PC-3 (cell line): ENCODE data around the gene EFNA5. TPM values are rescaled to one million over a fixed set of nuclear protein-coding genes. Genes with fewer than 3 reads are reported as not detected.

Source experiments
- ATAC-seq: fragments of 200-7000 bp; cut with Tn5 transposase; 2 replicates; pipeline ENCODE4 v1.9.1; 2020; ENCODE audit warnings: mild to moderate bottlenecking, moderate library complexity
- BruUV-seq: library from RNA; stranded (reverse); fragments of 400-500 nt; replicated peaks from 2 replicates; lab custom pipeline; 2021; lab: Mats Ljungman, UMichigan
- CTCF ChIA-PET: fragments of 300-600 bp; sonication (Branson Sonifier 250); formaldehyde crosslinking; loops from one replicate; lab custom pipeline; 2022; ENCODE audit warnings: antibody characterized with exemption; lab: Charles Lee
- POLR2A ChIA-PET: fragments of 300-600 bp; sonication (Branson Sonifier 250); formaldehyde crosslinking; loops from one replicate; lab custom pipeline; 2022; ENCODE audit warnings: antibody characterized with exemption; ENCODE audit not compliant: unreplicated experiment; lab: Charles Lee
- DNase-seq: peaks from one replicate; pipeline ENCODE4 v3.0.0-alpha.2; 2015
- H2AFZ ChIP-seq: fragments of 300-600 bp; sonication (generic); 2 replicates; pipeline ENCODE4 v1.6.0; 2016; ENCODE audit warnings: antibody characterized with exemption, low read length
- H3F3A ChIP-seq: fragments of 300-600 bp; sonication (generic); one replicate; pipeline ENCODE4 v1.6.0; 2017; ENCODE audit warnings: antibody characterized with exemption, low read length, control low read depth, mild to moderate bottlenecking; ENCODE audit not compliant: unreplicated experiment
- H3K27ac ChIP-seq: fragments of 300-600 bp; sonication (generic); 2 replicates; pipeline ENCODE4 v1.5.1; 2016; ENCODE audit warnings: mild to moderate bottlenecking, low read length
- H3K27me3 ChIP-seq: fragments of 300-600 bp; sonication (generic); 2 replicates; pipeline ENCODE4 v1.6.1; 2016; ENCODE audit warnings: low read length, mixed read lengths
- H3K36me3 ChIP-seq: fragments of 300-600 bp; sonication (generic); 2 replicates; pipeline ENCODE4 v1.6.1; 2016; ENCODE audit warnings: low read depth, mixed run types, low read length, mixed read lengths
- H3K4me1 ChIP-seq: fragments of 300-600 bp; sonication (generic); 2 replicates; pipeline ENCODE4 v1.5.1; 2016; ENCODE audit warnings: low read length; ENCODE audit not compliant: insufficient read depth
- H3K4me2 ChIP-seq: fragments of 300-600 bp; sonication (generic); 2 replicates; pipeline ENCODE4 v1.6.0; 2016; ENCODE audit warnings: low read length
- H3K4me3 ChIP-seq: fragments of 300-600 bp; sonication (generic); 2 replicates; pipeline ENCODE4 v1.5.1; 2016; ENCODE audit warnings: mild to moderate bottlenecking, low read length, mixed read lengths
- H3K79me2 ChIP-seq: fragments of 300-600 bp; sonication (generic); 2 replicates; pipeline ENCODE4 v1.6.1; 2017; ENCODE audit warnings: low read length, mixed read lengths
- H3K9ac ChIP-seq: fragments of 300-600 bp; sonication (generic); 2 replicates; pipeline ENCODE4 v1.6.0; 2016; ENCODE audit warnings: mild to moderate bottlenecking, low read length
- H3K9me2 ChIP-seq: fragments of 300-600 bp; sonication (generic); replicated peaks from 2 replicates; pipeline ENCODE4 v1.6.1; 2016; ENCODE audit warnings: mixed run types, low read length, mixed read lengths
- H3K9me3 ChIP-seq: fragments of 300-600 bp; sonication (generic); 2 replicates; pipeline ENCODE4 v1.6.1; 2016; ENCODE audit warnings: low read length, mixed read lengths
- H4K20me1 ChIP-seq: fragments of 300-600 bp; sonication (generic); 2 replicates; pipeline ENCODE4 v1.6.1; 2016; ENCODE audit warnings: low read length, mixed read lengths
- CTCF ChIP-seq: fragments of 300-600 bp; sonication (generic); conservative IDR thresholded peaks from 2 replicates; pipeline ENCODE4 v1.5.1; 2017; ENCODE audit warnings: antibody characterized with exemption, low read depth, mild to moderate bottlenecking, low read length
- EZH2 ChIP-seq: fragments of 300-600 bp; sonication (generic); IDR thresholded peaks from one replicate; pipeline ENCODE4 v1.6.1; 2017; ENCODE audit warnings: antibody characterized with exemption, mild to moderate bottlenecking, low read length; ENCODE audit not compliant: unreplicated experiment
- EZH2phosphoT487 ChIP-seq: fragments of 300-600 bp; sonication (generic); IDR thresholded peaks from 2 replicates; pipeline ENCODE4 v1.6.1; 2018; ENCODE audit warnings: mild to moderate bottlenecking, antibody characterized with exemption, low read length, borderline replicate concordance
- intact Hi-C: fragments of 100-400 bp; cut with micrococcal nuclease; formaldehyde crosslinking; loops from 2 replicates; pipeline ENCODE4 v1.9.0; 2023
- total RNA-seq: library from RNA; depleted of rRNA; stranded (reverse); fragments of >200 nt; gene quantifications from 2 replicates; pipeline ENCODE4 v1.2.3, GENCODE V29; 2014

Gene EFNA5
- total RNA-seq, 1 experiment from 2014 or later = 5.4 TPM

GRCh38 chr5:107388141-107388861, 282.4 kb downstream of the EFNA5 start:
- no peaks in the 10 kb centered on the region for H4K20me1 ChIP-seq
- peaks cover 44% of the 10 kb centered on the region for H3K4me1 ChIP-seq
- H3K4me2 ChIP-seq = peak overlapping the region; percentile 58
- no peaks in the 10 kb centered on the region for H3K9me2 ChIP-seq
- POLR2A ChIA-PET = no interaction called here
- H3K9ac ChIP-seq = peak overlapping the region; percentile 71
- DNase-seq (peak; percentile 75), ATAC-seq (peak; percentile 71)
- intact Hi-C loops = loop anchor here (2.0 to 5.0 kb wide), 4 partner anchors 36 to 284 kb away; no protein-coding TSS in a partner anchor
- BruUV-seq = no TSS peak
- peak overlapping the region; percentile 44; the same call in 1 of the 2 replicates for H3K4me3 ChIP-seq
- H3K9me3 ChIP-seq = no peaks in the 10 kb centered on the region
- CTCF ChIA-PET = interaction anchor here (2.2 kb wide), 1 partner anchor 184 kb away, joined by 8 read pairs; no protein-coding TSS in a partner anchor
- H3K79me2 ChIP-seq = no peaks in the 10 kb centered on the region
- TF ChIP-seq CTCF = no peak
- TF ChIP-seq EZH2 = no peak
- TF ChIP-seq EZH2phosphoT487 = no peak
- H3F3A ChIP-seq = no peaks in the 10 kb centered on the region
- no peaks in the 10 kb centered on the region for H3K36me3 ChIP-seq
- peak overlapping the region; percentile 92 for H3K27ac ChIP-seq
- H2AFZ ChIP-seq = peak overlapping the region; percentile 21; the same call in 1 of the 2 replicates
- H3K27me3 ChIP-seq = no peaks in the 10 kb centered on the region

- intact Hi-C loops = loop anchor here (2.0 to 5.0 kb wide), 4 partner anchors 37 to 285 kb away; no protein-coding TSS in a partner anchor
- Histone ChIP-seq H3K9me2 (no peaks in the 10 kb centered on the region), H3K27ac (peak overlapping the region; percentile 92), H3K4me3 (peak overlapping the region; percentile 35; the same call in 1 of the 2 replicates), H3K4me2 (peak overlapping the region; percentile 58), H3K4me1 (peaks cover 50% of the 10 kb centered on the region), H3K36me3 (no peaks in the 10 kb centered on the region), H4K20me1 (no peaks in the 10 kb centered on the region), H3K79me2 (no peaks in the 10 kb centered on the region), H2AFZ (peak overlapping the region; percentile 21; the same call in 1 of the 2 replicates), H3K9ac (peak overlapping the region; percentile 71), H3K27me3 (no peaks in the 10 kb centered on the region), H3F3A (no peaks in the 10 kb centered on the region), H3K9me3 (no peaks in the 10 kb centered on the region)
- ChIA-PET POLR2A (no interaction called here), CTCF (interaction anchor here (2.2 kb wide), 1 partner anchor 184 kb away, joined by 8 read pairs; no protein-coding TSS in a partner anchor)
- no TSS peak for BruUV-seq
- TF ChIP-seq EZH2phosphoT487 = no peak
- ATAC-seq = no peak
- no peak for DNase-seq
These were observed 283.1 kb downstream of the EFNA5 start for GRCh38 chr5:107387526-107388140.

GRCh38 chr5:107385708-107386107, 285.0 kb downstream of the EFNA5 start:
- Histone ChIP-seq H3K9me2 (no peaks in the 10 kb centered on the region), H3K36me3 (no peaks in the 10 kb centered on the region), H3K79me2 (no peaks in the 10 kb centered on the region), H3K9ac (no peak overlapping the region), H3K9me3 (no peaks in the 10 kb centered on the region), H3K27ac (no peak overlapping the region), H3K4me2 (no peak overlapping the region), H2AFZ (no peak overlapping the region), H3K4me3 (no peak overlapping the region), H3F3A (no peaks in the 10 kb centered on the region), H3K4me1 (peaks cover 69% of the 10 kb centered on the region), H3K27me3 (no peaks in the 10 kb centered on the region), H4K20me1 (no peaks in the 10 kb centered on the region)
- BruUV-seq = no TSS peak
- no peak for ATAC-seq
- POLR2A ChIA-PET = no interaction called here
- no peak for TF ChIP-seq CTCF
- TF ChIP-seq EZH2 = no peak
- no peak for TF ChIP-seq EZH2phosphoT487
- CTCF ChIA-PET = no interaction called here
- intact Hi-C loops = loop anchor here (5.0 kb wide), 2 partner anchors 172 to 258 kb away; no protein-coding TSS in a partner anchor
- no peak for DNase-seq
